Activated T-helper 9 cell treated with anti-CD3 and anti-CD28 coated beads, Interleukin-2, amount 50 U/mL, for 16 hours (primary cell): ENCODE data around the gene ROR2.
"Not testable (repeated sequence)": the region's sequence is repeated elsewhere in the genome, so short reads cannot be mapped to it uniquely, and the experiment has no call there.

Experiments used
- DNase-seq: peaks from one replicate; pipeline ENCODE4 v3.0.0-alpha.2; 2020; ENCODE audit warnings: low read depth

Gene ROR2

GRCh38 chr9:91564081-91564670 is 385.9 kb downstream of the ROR2 start:
- DNase-seq = no peak

- no peak for DNase-seq
Observed at GRCh38 chr9:91562416-91562815, 387.6 kb downstream of the ROR2 start.

GRCh38 chr9:91560301-91560700 is 389.7 kb downstream of the ROR2 start:
- no peak for DNase-seq

GRCh38 chr9:91558879-91559278 is 391.1 kb downstream of the ROR2 start:
- no peak for DNase-seq

GRCh38 chr9:91558395-91558794 is 391.6 kb downstream of the ROR2 start:
- DNase-seq = no peak

- no peak for DNase-seq
Observed at GRCh38 chr9:91557327-91557726, 392.7 kb downstream of the ROR2 start.

- DNase-seq = no peak
Observed at GRCh38 chr9:91555132-91555531, 394.9 kb downstream of the ROR2 start.

- no peak for DNase-seq
Observed at GRCh38 chr9:91549177-91549576, 400.9 kb downstream of the ROR2 start.

GRCh38 chr9:91547081-91547480 is 402.9 kb downstream of the ROR2 start:
- no peak for DNase-seq

- DNase-seq = no peak
Observed at GRCh38 chr9:91546574-91546973, 403.5 kb downstream of the ROR2 start.

- DNase-seq = no peak
Observed at GRCh38 chr9:91541734-91542133, 408.3 kb downstream of the ROR2 start.

GRCh38 chr9:91540506-91540905 is 409.5 kb downstream of the ROR2 start:
- not testable (repeated sequence) for DNase-seq

- DNase-seq = no peak
Observed at GRCh38 chr9:91536211-91536691, 413.8 kb downstream of the ROR2 start.

- no peak for DNase-seq
Observed at GRCh38 chr9:91534374-91534773, 415.7 kb downstream of the ROR2 start.

- DNase-seq = no peak
Observed at GRCh38 chr9:91533382-91533781, 416.6 kb downstream of the ROR2 start.

- DNase-seq = no peak
Observed at GRCh38 chr9:91532325-91532724, 417.7 kb downstream of the ROR2 start.

- DNase-seq = no peak
Observed at GRCh38 chr9:91530829-91531228, 419.2 kb downstream of the ROR2 start.

- no peak for DNase-seq
Observed at GRCh38 chr9:91522481-91522880, 427.5 kb downstream of the ROR2 start.

GRCh38 chr9:91519520-91520277 is 430.3 kb downstream of the ROR2 start:
- no peak for DNase-seq

- no peak for DNase-seq
Observed at GRCh38 chr9:91518462-91518861, 431.6 kb downstream of the ROR2 start.

- no peak for DNase-seq
Observed at GRCh38 chr9:91517801-91518200, 432.2 kb downstream of the ROR2 start.

GRCh38 chr9:91517332-91517731 is 432.7 kb downstream of the ROR2 start:
- DNase-seq = not testable (repeated sequence)

GRCh38 chr9:91516777-91517176 is 433.3 kb downstream of the ROR2 start:
- no peak for DNase-seq

GRCh38 chr9:91516081-91516480 is 433.9 kb downstream of the ROR2 start:
- no peak for DNase-seq
